Lower leg skin (tissue), 4 donors: Measurements from ENCODE around the gene DAAM1. TPM values are rescaled to one million over a fixed set of nuclear protein-coding genes. Genes with fewer than 3 reads are reported as not detected.

Experiments used
- DNase-seq, 2 donors: peaks; one replicate each; pipeline ENCODE4 v3.0.0-alpha.2; 2019; ENCODE audit warnings: low spot score in 2 of 2
- H3K4me3 ChIP-seq: fragments of 200-600 bp; sonication (generic); 2 replicates; pipeline ENCODE4 v1.5.1; 2017; ENCODE audit warnings: mild to moderate bottlenecking, low read depth; ENCODE audit not compliant: poor library complexity, severe bottlenecking
- POLR2A ChIP-seq, 2 donors: fragments of 450-650 bp; IDR thresholded peaks; one replicate each; pipeline ENCODE4 v1.6.1; 2016 to 2017; ENCODE audit warnings: antibody characterized with exemption in 2 of 2, mild to moderate bottlenecking in 1 of 2, moderate library complexity in 1 of 2
- WGBS, 2 donors: methylation state at CpG; one replicate each; pipeline ENCODE4 v1.1.5; 2018; 5-methylcytosine and 5-hydroxymethylcytosine counted together
- intact Hi-C: fragments of 100-400 bp; cut with DNase I; formaldehyde crosslinking; loops from one replicate; pipeline ENCODE4 v1.15.0; 2023; ENCODE audit warnings: low total_unique reads
- total RNA-seq, 4 donors: library from RNA; depleted of rRNA; stranded (reverse); fragments of >200 nt; gene quantifications; one replicate each; pipeline ENCODE4 v1.1.0, GENCODE V29; 2016
- TF ChIP-seq, protein P1 (sequence below), 3 donors: fragments of 450-650 bp; IDR thresholded peaks; one replicate each; pipeline ENCODE4 v1.5.1; 2016; ENCODE audit warnings: antibody characterized with exemption in 3 of 3, mild to moderate bottlenecking in 3 of 3, moderate library complexity in 2 of 3

Gene DAAM1
- total RNA-seq, 4 donors from 2014 or later: 155 to 194 (median 183) TPM

DNA sequence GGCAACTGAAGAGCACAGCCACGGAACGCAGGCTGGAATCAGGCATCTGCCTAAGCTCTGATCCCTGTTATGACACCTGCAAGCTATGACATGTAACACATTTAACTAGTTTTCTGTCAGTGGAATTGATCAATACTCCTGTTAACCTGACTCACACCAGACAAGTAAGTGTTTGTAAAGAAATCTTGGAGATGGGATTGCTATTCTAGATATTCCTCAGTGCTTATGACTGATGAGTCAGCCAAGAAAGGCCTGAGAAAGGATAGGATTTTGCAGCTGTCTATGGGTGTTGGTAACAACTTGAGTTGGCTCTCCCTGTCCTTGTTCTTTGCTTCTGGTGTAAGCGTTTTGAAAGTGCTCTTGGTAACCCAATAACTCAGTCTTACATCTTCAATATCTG, 166.2 kb downstream of the DAAM1 start:
- TF ChIP-seq POLR2A (IDR thresholded peaks at IDR 0.05): no peak
- DNase-seq: no peak
- WGBS, 2 donors: 45 to 58% methylated on average over 3 of the region's 3 CpGs
- H3K4me3 ChIP-seq: no peak overlapping the region
- intact Hi-C loops: no loop called here

DNA sequence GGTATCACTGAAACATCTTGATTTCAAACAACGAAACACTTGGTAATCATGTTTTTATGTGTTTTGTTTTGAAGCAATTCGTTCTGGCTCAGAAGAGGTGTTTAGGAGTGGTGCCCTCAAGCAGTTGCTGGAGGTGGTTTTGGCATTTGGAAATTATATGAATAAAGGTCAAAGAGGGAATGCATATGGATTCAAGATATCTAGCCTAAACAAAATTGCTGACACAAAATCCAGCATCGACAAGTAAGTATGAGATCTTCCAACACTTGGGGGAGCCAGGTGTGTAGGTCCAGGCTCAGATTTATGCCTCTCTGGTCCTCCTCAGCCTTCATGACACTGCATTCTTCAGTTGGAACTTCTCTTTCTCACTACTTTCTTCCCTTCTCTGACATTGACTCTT, 166.6 kb downstream of the DAAM1 start:
- 41 to 51% methylated on average over 3 of the region's 3 CpGs for WGBS, 2 donors
- DNase-seq: no peak
- intact Hi-C loops: no loop called here
- H3K4me3 ChIP-seq: no peak overlapping the region
- TF ChIP-seq, protein P1, sequence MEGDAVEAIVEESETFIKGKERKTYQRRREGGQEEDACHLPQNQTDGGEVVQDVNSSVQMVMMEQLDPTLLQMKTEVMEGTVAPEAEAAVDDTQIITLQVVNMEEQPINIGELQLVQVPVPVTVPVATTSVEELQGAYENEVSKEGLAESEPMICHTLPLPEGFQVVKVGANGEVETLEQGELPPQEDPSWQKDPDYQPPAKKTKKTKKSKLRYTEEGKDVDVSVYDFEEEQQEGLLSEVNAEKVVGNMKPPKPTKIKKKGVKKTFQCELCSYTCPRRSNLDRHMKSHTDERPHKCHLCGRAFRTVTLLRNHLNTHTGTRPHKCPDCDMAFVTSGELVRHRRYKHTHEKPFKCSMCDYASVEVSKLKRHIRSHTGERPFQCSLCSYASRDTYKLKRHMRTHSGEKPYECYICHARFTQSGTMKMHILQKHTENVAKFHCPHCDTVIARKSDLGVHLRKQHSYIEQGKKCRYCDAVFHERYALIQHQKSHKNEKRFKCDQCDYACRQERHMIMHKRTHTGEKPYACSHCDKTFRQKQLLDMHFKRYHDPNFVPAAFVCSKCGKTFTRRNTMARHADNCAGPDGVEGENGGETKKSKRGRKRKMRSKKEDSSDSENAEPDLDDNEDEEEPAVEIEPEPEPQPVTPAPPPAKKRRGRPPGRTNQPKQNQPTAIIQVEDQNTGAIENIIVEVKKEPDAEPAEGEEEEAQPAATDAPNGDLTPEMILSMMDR (IDR thresholded peaks at IDR 0.05): no peak
- no peak for TF ChIP-seq POLR2A (IDR thresholded peaks at IDR 0.05)

GRCh38 chr14:59356312-59356711, 167.8 kb downstream of the DAAM1 start:
- intact Hi-C loops: no loop called here
- WGBS, 2 donors: 62 to 71% methylated on average over 2 of the region's 2 CpGs
- H3K4me3 ChIP-seq: no peak overlapping the region
- no peak for DNase-seq
- TF ChIP-seq, protein P1 (IDR thresholded peaks at IDR 0.05): no peak
- no peak for TF ChIP-seq POLR2A (IDR thresholded peaks at IDR 0.05)

GRCh38 chr14:59356767-59357166, 168.3 kb downstream of the DAAM1 start:
- intact Hi-C loops: no loop called here
- 84 to 86% methylated on average over 3 of the region's 3 CpGs for WGBS, 2 donors
- TF ChIP-seq POLR2A (IDR thresholded peaks at IDR 0.05): no peak
- TF ChIP-seq, protein P1 (IDR thresholded peaks at IDR 0.05): no peak
- no peak for DNase-seq
- no peak overlapping the region for H3K4me3 ChIP-seq

DNA sequence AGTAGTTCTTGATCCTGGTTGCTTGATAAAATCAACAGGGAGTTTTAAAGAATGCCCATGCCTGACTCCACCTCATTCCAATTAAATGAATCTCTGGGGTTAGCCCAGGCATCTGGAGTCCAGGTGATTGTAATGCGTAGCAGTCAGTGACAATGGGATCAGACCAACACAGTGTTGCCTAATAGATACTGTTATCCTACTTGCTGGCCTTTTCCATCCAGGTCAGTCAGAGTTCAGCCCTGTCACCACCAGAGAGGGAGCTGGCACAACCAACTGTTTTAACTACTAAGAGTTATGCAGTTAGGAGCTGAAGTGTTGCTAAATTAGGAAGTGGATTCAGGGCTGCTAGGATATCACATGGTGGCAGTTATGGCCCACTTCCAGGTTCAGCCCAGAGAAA, 169.6 kb downstream of the DAAM1 start:
- no peak for TF ChIP-seq POLR2A (IDR thresholded peaks at IDR 0.05)
- TF ChIP-seq, protein P1 (IDR thresholded peaks at IDR 0.05): no peak
- peak in 1 of 2 donors; percentile 74 for DNase-seq
- intact Hi-C loops: no loop called here
- no peak overlapping the region for H3K4me3 ChIP-seq
- WGBS, 2 donors: 12 to 31% methylated on average over 1 of the region's 1 CpG

DNA sequence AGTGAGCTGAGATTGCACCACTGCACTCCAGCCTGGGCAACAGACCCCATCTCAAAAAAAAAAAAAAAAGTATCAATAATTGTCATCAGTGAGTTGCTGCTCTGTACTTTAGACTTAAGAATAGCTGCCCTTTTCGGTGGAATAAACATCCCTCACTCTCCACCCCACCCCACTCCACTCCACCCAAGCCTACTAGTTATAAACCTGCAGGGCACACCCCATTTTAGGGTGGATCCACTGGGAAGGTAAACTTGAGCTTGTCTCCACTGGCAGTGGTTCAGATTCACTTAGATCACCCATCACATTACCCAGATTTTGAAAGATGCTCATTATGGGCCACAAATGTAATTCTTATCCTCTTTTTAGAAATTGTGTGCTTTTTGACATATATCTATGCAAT, 170.3 kb downstream of the DAAM1 start:
- TF ChIP-seq, protein P1 (IDR thresholded peaks at IDR 0.05): no peak
- no peak for TF ChIP-seq POLR2A (IDR thresholded peaks at IDR 0.05)
- H3K4me3 ChIP-seq: no peak overlapping the region
- intact Hi-C loops: no loop called here
- no peak for DNase-seq
- 44 to 61% methylated on average over 1 of the region's 1 CpG for WGBS, 2 donors
